ENCODE measurements around the gene LEP.

DNA sequence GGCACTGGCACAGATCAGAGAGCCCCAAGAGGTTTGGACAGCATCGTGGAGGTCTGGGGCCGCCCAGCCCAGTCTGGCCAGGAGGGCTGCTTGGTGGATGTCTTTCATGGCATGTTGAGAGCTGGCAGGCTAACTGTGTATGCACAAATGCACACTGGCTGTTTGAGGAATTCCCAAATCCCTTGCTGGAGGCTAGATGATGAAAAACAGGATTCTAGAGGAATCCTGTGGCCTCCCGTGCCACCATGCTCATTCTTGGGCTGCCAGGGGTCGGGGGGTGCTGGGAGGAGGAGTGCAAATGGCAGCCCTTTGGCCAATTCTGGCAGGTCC, 26.5 kb downstream of the LEP start:
- TF ChIP-seq, protein P1, sequence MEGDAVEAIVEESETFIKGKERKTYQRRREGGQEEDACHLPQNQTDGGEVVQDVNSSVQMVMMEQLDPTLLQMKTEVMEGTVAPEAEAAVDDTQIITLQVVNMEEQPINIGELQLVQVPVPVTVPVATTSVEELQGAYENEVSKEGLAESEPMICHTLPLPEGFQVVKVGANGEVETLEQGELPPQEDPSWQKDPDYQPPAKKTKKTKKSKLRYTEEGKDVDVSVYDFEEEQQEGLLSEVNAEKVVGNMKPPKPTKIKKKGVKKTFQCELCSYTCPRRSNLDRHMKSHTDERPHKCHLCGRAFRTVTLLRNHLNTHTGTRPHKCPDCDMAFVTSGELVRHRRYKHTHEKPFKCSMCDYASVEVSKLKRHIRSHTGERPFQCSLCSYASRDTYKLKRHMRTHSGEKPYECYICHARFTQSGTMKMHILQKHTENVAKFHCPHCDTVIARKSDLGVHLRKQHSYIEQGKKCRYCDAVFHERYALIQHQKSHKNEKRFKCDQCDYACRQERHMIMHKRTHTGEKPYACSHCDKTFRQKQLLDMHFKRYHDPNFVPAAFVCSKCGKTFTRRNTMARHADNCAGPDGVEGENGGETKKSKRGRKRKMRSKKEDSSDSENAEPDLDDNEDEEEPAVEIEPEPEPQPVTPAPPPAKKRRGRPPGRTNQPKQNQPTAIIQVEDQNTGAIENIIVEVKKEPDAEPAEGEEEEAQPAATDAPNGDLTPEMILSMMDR (conservative IDR thresholded peaks at IDR 0.05 in 1 of 2, IDR thresholded peaks at IDR 0.05 in 1 of 2; ENCODE audit: low read depth in 1 of 2, low read length in 2 of 2): no peak
- TF ChIP-seq EZH2 (IDR thresholded peaks at IDR 0.05; ENCODE audit: low read length, missing control alignments): no peak
